Activated gamma-delta T cell treated with Interleukin-2 at 50 U/mL for 16 hours (primary cell): Measurements from ENCODE around the gene ANO9.
"Not testable (repeated sequence)": the region's sequence is repeated elsewhere in the genome, so short reads cannot be mapped to it uniquely, and the experiment has no call there.

Experiments used
- DNase-seq: peaks from one replicate; pipeline ENCODE4 v3.0.0-alpha.2; 2020

Gene ANO9

GRCh38 chr11:413120-414081, 28.4 kb downstream of the ANO9 start:
- no peak for DNase-seq

GRCh38 chr11:412641-413119, 29.1 kb downstream of the ANO9 start:
- no peak for DNase-seq

GRCh38 chr11:411520-411919, 30.3 kb downstream of the ANO9 start:
- DNase-seq: not testable (repeated sequence)

- not testable (repeated sequence) for DNase-seq
Observed at GRCh38 chr11:410711-411110, 31.1 kb downstream of the ANO9 start.

- no peak for DNase-seq
Observed at GRCh38 chr11:409600-410483, 32.0 kb downstream of the ANO9 start.

GRCh38 chr11:409008-409599, 32.7 kb downstream of the ANO9 start:
- DNase-seq: no peak

GRCh38 chr11:408154-409007, 33.4 kb downstream of the ANO9 start:
- no peak for DNase-seq

GRCh38 chr11:407651-408123, 34.1 kb downstream of the ANO9 start:
- no peak for DNase-seq

GRCh38 chr11:406796-407650, 34.8 kb downstream of the ANO9 start:
- DNase-seq: peak; percentile 96

GRCh38 chr11:405954-406795, 35.6 kb downstream of the ANO9 start:
- no peak for DNase-seq

- no peak for DNase-seq
Observed at GRCh38 chr11:405323-405953, 36.4 kb downstream of the ANO9 start.

GRCh38 chr11:404551-405264, 37.1 kb downstream of the ANO9 start:
- no peak for DNase-seq

GRCh38 chr11:403761-404431, 37.9 kb downstream of the ANO9 start:
- no peak for DNase-seq

GRCh38 chr11:403021-403760, 38.6 kb downstream of the ANO9 start:
- no peak for DNase-seq

- DNase-seq: not testable (repeated sequence)
Observed at GRCh38 chr11:401196-401595, 40.6 kb downstream of the ANO9 start.

- DNase-seq: no peak
Observed at GRCh38 chr11:400241-400689, 41.5 kb downstream of the ANO9 start.

- DNase-seq: no peak
Observed at GRCh38 chr11:399731-400211, 42.0 kb downstream of the ANO9 start.
